ENCODE results near the gene THSD7A. TPM values are rescaled to one million over a fixed set of nuclear protein-coding genes. Genes with fewer than 3 reads are reported as not detected.

THSD7A gene
- total and polyA plus RNA-seq, 2 of the 13 experiments (the other 11 are each of a cell fraction or from before 2014, with no cell fraction given): 0.01 to 0.07 TPM

DNA sequence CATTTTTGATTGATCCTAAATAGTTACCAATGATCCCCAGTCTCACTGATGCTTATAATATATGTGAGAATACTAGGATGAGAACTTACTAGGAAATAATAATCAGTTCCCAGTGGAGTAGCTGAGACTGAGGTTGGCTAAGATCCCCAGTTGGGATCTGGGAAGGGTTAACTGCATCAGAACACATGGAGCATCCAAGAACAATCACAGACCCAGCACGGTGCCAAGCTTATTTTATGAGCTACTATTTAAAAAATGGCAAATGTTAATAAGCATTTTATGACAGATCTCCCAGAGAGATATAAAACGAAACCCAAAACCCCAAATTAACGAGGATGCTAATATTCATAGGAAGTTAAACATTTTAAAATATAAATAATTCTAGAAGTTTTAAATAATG, 379.5 kb downstream of the THSD7A start:
- no TSS peak for BruUV-seq (replicated peaks)
- WGBS (ENCODE audit: low lambda C conversion rate): 2% methylated on average over 3 of the region's 3 CpGs
- TF ChIP-seq ZNF879 (CRISPR knock-in tag; IDR thresholded peaks at IDR 0.05) (no peak), ZNF264 (CRISPR knock-in tag; IDR thresholded peaks at IDR 0.05) (no peak), ARNT (IDR thresholded peaks at IDR 0.05) (no peak), ZBTB20 (CRISPR knock-in tag; IDR thresholded peaks at IDR 0.05; ENCODE audit: borderline replicate concordance, low read depth) (no peak), NR1H2 (CRISPR knock-in tag; IDR thresholded peaks at IDR 0.05; ENCODE audit: borderline replicate concordance, low read depth) (no peak), PLRG1 (conservative IDR thresholded peaks at IDR 0.05) (no peak), ZNF33A (CRISPR knock-in tag; IDR thresholded peaks at IDR 0.05; ENCODE audit: borderline replicate concordance) (no peak), MEF2D (CRISPR knock-in tag; IDR thresholded peaks at IDR 0.05) (no peak)
- TF ChIP-seq, protein P1, sequence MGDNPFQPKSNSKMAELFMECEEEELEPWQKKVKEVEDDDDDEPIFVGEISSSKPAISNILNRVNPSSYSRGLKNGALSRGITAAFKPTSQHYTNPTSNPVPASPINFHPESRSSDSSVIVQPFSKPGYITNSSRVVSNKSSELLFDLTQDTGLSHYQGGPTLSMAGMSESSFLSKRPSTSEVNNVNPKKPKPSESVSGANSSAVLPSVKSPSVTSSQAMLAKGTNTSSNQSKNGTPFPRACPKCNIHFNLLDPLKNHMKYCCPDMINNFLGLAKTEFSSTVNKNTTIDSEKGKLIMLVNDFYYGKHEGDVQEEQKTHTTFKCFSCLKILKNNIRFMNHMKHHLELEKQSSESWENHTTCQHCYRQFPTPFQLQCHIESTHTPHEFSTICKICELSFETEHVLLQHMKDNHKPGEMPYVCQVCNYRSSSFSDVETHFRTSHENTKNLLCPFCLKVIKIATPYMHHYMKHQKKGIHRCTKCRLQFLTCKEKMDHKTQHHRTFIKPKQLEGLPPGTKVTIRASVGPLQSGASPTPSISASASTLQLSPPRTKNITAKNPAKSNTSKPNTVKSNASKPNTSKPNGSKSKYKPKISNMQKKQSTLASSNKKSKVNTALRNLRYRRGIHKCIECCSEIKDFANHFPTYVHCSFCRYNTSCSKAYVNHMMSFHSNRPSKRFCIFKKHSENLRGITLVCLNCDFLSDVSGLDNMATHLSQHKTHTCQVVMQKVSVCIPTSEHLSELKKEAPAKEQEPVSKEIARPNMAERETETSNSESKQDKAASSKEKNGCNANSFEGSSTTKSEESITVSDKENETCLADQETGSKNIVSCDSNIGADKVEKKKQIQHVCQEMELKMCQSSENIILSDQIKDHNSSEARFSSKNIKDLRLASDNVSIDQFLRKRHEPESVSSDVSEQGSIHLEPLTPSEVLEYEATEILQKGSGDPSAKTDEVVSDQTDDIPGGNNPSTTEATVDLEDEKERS (CRISPR knock-in tag; IDR thresholded peaks at IDR 0.05): no peak
- TF ChIP-seq, protein P2, sequence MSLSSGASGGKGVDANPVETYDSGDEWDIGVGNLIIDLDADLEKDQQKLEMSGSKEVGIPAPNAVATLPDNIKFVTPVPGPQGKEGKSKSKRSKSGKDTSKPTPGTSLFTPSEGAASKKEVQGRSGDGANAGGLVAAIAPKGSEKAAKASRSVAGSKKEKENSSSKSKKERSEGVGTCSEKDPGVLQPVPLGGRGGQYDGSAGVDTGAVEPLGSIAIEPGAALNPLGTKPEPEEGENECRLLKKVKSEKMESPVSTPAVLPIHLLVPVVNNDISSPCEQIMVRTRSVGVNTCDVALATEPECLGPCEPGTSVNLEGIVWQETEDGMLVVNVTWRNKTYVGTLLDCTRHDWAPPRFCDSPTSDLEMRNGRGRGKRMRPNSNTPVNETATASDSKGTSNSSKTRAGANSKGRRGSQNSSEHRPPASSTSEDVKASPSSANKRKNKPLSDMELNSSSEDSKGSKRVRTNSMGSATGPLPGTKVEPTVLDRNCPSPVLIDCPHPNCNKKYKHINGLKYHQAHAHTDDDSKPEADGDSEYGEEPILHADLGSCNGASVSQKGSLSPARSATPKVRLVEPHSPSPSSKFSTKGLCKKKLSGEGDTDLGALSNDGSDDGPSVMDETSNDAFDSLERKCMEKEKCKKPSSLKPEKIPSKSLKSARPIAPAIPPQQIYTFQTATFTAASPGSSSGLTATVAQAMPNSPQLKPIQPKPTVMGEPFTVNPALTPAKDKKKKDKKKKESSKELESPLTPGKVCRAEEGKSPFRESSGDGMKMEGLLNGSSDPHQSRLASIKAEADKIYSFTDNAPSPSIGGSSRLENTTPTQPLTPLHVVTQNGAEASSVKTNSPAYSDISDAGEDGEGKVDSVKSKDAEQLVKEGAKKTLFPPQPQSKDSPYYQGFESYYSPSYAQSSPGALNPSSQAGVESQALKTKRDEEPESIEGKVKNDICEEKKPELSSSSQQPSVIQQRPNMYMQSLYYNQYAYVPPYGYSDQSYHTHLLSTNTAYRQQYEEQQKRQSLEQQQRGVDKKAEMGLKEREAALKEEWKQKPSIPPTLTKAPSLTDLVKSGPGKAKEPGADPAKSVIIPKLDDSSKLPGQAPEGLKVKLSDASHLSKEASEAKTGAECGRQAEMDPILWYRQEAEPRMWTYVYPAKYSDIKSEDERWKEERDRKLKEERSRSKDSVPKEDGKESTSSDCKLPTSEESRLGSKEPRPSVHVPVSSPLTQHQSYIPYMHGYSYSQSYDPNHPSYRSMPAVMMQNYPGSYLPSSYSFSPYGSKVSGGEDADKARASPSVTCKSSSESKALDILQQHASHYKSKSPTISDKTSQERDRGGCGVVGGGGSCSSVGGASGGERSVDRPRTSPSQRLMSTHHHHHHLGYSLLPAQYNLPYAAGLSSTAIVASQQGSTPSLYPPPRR (CRISPR knock-in tag; IDR thresholded peaks at IDR 0.05; ENCODE audit: borderline replicate concordance): no peak
- TF ChIP-seq, protein P3, sequence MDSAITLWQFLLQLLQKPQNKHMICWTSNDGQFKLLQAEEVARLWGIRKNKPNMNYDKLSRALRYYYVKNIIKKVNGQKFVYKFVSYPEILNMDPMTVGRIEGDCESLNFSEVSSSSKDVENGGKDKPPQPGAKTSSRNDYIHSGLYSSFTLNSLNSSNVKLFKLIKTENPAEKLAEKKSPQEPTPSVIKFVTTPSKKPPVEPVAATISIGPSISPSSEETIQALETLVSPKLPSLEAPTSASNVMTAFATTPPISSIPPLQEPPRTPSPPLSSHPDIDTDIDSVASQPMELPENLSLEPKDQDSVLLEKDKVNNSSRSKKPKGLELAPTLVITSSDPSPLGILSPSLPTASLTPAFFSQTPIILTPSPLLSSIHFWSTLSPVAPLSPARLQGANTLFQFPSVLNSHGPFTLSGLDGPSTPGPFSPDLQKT (CRISPR knock-in tag; IDR thresholded peaks at IDR 0.05; ENCODE audit: borderline replicate concordance): no peak
- TF ChIP-seq, protein P4, sequence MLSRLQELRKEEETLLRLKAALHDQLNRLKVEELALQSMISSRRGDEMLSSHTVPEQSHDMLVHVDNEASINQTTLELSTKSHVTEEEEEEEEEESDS (CRISPR knock-in tag; IDR thresholded peaks at IDR 0.05; ENCODE audit: borderline replicate concordance): no peak
- TF ChIP-seq, protein P5, sequence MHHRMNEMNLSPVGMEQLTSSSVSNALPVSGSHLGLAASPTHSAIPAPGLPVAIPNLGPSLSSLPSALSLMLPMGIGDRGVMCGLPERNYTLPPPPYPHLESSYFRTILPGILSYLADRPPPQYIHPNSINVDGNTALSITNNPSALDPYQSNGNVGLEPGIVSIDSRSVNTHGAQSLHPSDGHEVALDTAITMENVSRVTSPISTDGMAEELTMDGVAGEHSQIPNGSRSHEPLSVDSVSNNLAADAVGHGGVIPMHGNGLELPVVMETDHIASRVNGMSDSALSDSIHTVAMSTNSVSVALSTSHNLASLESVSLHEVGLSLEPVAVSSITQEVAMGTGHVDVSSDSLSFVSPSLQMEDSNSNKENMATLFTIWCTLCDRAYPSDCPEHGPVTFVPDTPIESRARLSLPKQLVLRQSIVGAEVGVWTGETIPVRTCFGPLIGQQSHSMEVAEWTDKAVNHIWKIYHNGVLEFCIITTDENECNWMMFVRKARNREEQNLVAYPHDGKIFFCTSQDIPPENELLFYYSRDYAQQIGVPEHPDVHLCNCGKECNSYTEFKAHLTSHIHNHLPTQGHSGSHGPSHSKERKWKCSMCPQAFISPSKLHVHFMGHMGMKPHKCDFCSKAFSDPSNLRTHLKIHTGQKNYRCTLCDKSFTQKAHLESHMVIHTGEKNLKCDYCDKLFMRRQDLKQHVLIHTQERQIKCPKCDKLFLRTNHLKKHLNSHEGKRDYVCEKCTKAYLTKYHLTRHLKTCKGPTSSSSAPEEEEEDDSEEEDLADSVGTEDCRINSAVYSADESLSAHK (CRISPR knock-in tag; IDR thresholded peaks at IDR 0.05; ENCODE audit: borderline replicate concordance): no peak

More for the DNA sequence above, 379.5 kb downstream of the THSD7A start:
- no peaks in the 10 kb centered on the region for H3K9me3 ChIP-seq (ENCODE audit: low read length)
- no peaks in the 10 kb centered on the region for H3K36me3 ChIP-seq (replicated peaks in 1 of 2; ENCODE audit: control insufficient read depth in 1 of 2, insufficient read depth in 2 of 2, low read length in 2 of 2)
- no peaks in the 10 kb centered on the region for H3K79me2 ChIP-seq (ENCODE audit: insufficient read depth, low read length)
- no peak overlapping the region for H3K9ac ChIP-seq (ENCODE audit: insufficient read depth, low read depth, low read length)
- no peak overlapping the region for H3K4me2 ChIP-seq (ENCODE audit: low read depth, low read length)
- H4K20me1 ChIP-seq (ENCODE audit: insufficient read depth, low read length): no peaks in the 10 kb centered on the region
- no peaks in the 10 kb centered on the region for H3K4me1 ChIP-seq (ENCODE audit: insufficient read depth, low read length)
- intact Hi-C loops (cut with micrococcal nuclease; ENCODE audit: unreplicated experiment): no loop called here
- ATAC-seq: no peak
- DNase-seq (ENCODE audit: low spot score): no peak
- POLR2A ChIA-PET: no interaction called here
- H3K27ac ChIP-seq (ENCODE audit: extremely low read length, insufficient read depth, low read length): no peak overlapping the region
- no peak overlapping the region for H3K4me3 ChIP-seq (replicated peaks in 1 of 3; ENCODE audit: insufficient read depth in 1 of 3, low read depth in 2 of 3, low read length in 3 of 3)
- H3K27me3 ChIP-seq (ENCODE audit: control insufficient read depth in 1 of 2, insufficient read depth in 2 of 2, low read length in 2 of 2): no peaks in the 10 kb centered on the region
- FAIRE-seq: no peak
- CTCF ChIA-PET (ENCODE audit: low intra/inter-chr PET ratio, low total read pairs): no interaction called here
- H2AFZ ChIP-seq (ENCODE audit: low read length): no peak overlapping the region
- in situ Hi-C loops (cut with HindIII; ENCODE audit: extremely low pct_ligation_motif_present, low pct_unique_long_range_greater_than_20kb): no loop called here
